C4-2B (cell line): ENCODE results near the gene LRCH1.

Experiments used
- CTCF ChIP-seq: fragments of 450-650 bp; conservative IDR thresholded peaks from 2 replicates; pipeline ENCODE4 v1.5.1; 2017; ENCODE audit warnings: mild to moderate bottlenecking
- ZFX ChIP-seq: fragments of 450-650 bp; IDR thresholded peaks from 2 replicates; pipeline ENCODE4 v1.6.1; 2017

- TF ChIP-seq CTCF, result no peak
- no peak for TF ChIP-seq ZFX
Observed at GRCh38 chr13:46801858-46802257, 248.9 kb downstream of the LRCH1 start.
